OCI-LY3 (cell line): ENCODE results near the gene SLC4A1.

ENCODE experiments used
- CTCF ChIP-seq: fragments of 200-600, 300-600 bp; sonication (generic); IDR thresholded peaks from 2 replicates; pipeline ENCODE4 v1.5.1; 2014; ENCODE audit warnings: antibody characterized with exemption, low read length, low read depth
- EZH2phosphoT487 ChIP-seq: fragments of 200-600 bp; shearing (Covaris generic); IDR thresholded peaks from 2 replicates; pipeline ENCODE4 v1.6.1; 2018; ENCODE audit warnings: antibody characterized with exemption, mixed run types, low read depth

DNA sequence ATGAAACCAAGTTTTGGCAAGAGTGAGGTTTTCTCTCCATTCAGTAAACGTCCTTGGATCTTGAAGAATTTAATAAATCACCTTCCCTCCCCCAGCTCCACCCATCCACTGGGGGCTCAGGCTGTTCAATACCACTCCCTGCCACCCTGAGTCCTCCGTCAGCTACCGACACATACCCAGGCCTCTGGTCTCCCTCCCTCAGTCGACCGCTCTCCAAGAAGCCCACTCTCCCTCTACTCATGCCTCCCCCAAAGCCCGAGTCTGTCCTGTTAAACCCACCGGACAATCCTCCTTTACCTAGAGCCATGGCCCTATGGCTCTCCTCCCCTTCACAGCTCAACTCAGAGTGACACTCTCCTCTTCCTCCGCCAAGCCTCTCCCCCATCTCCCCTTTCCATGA is 19.7 kb upstream of the SLC4A1 start:
- TF ChIP-seq CTCF (no peak), EZH2phosphoT487 (no peak)
